T-helper 17 cell (primary cell): ENCODE results near the gene RBBP5. TPM values are rescaled to one million over a fixed set of nuclear protein-coding genes. Genes with fewer than 3 reads are reported as not detected.

Experiments used
- ATAC-seq: fragments of 150-1000 bp; cut with Tn5 transposase; 2 replicates; pipeline ENCODE4 v1.10.0; 2021; ENCODE audit warnings: mild to moderate bottlenecking, moderate library complexity
- DNase-seq, 3 donors: peaks; one replicate each; pipeline versions ENCODE4 v3.0.0 to v3.0.0-alpha.2; 2020 to 2021
- H3K9me3 ChIP-seq: one replicate; pipeline ENCODE4 v1.7.0; 2013; ENCODE audit warnings: low read length, mild to moderate bottlenecking; ENCODE audit not compliant: control insufficient read depth, poor library complexity, severe bottlenecking
- H3K27ac Mint-ChIP-seq: one replicate; pipeline ENCODE4 v1.8.0; 2022; ENCODE audit warnings: mild to moderate bottlenecking, moderate library complexity, mixed read lengths
- H3K27me3 Mint-ChIP-seq: one replicate; pipeline ENCODE4 v1.8.0; 2022; ENCODE audit warnings: mixed read lengths
- H3K36me3 Mint-ChIP-seq: one replicate; pipeline ENCODE4 v1.8.0; 2022; ENCODE audit warnings: low read depth, mixed read lengths
- H3K4me1 Mint-ChIP-seq: one replicate; pipeline ENCODE4 v1.8.0; 2022; ENCODE audit warnings: mild to moderate bottlenecking, mixed read lengths
- H3K4me3 Mint-ChIP-seq: one replicate; pipeline ENCODE4 v1.8.0; 2022; ENCODE audit warnings: mild to moderate bottlenecking, moderate library complexity, mixed read lengths
- total RNA-seq, 4 donors: library from RNA in 2 of 4; stranded (reverse) in 2 of 4; gene quantifications; one replicate each; pipeline ENCODE4 v1.2.3 and lab custom pipeline; 2022 to 2026

The RBBP5 gene
- total RNA-seq, 2 donors from 2014 or later = 13.3 to 15.3 TPM

DNA sequence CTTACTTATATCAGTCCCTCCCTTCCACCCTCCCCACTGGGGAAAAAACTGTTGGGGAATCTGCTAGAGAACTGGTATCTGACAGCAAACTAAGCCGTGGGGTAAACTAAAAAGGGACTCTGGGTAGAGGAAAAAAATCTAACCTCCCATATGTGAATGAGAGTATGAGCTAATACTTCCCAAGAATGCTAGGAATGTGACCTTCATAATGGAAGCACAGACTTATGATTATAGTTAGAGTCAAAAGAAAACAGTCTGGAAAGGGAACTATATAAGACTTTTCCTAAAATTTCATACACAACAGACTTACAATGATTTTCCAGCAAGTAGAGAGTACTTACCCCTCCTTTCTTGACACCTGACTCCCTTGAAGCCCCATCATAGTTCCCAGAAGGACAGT, 23.0 kb upstream of the RBBP5 start:
- ATAC-seq = no peak
- no peaks in the 10 kb centered on the region for H3K27me3 Mint-ChIP-seq
- no peak overlapping the region for H3K27ac Mint-ChIP-seq

DNA sequence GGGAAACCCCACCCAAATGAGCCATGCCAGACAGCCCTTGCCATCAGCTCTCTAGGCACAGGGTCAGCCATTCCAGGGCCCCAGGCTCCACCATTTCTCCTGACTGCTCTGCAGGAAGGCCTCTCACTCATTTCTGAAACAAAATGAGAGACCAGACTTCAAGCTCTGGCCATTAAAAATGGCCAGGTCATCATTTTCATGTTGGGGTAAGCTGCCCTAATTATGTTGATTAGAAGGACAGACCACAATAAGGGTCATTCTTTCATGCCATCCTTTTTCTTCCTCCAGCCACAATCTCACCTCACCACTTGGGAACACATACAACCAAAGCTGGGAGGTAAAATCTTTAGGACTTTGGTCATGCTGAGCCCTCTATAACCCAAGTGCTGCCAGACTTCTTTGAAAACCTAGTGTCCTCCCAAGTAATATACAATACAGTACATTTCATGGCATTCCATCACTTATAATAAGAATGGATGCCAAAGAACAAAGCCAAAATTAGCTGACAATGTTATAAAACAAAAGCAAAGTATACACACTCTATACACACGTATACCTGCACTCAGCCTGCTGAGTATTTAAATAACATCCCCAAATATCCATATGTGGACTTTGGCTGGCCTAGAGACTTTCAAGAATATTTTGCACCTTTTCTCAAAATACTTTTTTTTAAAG, 22.4 kb upstream of the RBBP5 start:
- H3K4me1 Mint-ChIP-seq = peaks cover 5% of the 10 kb centered on the region
- H3K27ac Mint-ChIP-seq = peak overlapping the region; percentile 27

More for the DNA sequence above, 23.0 kb upstream of the RBBP5 start:
- Mint-ChIP-seq H3K36me3 (peaks cover 9% of the 10 kb centered on the region), H3K4me1 (peaks cover 5% of the 10 kb centered on the region), H3K4me3 (no peak overlapping the region)
- no peaks in the 10 kb centered on the region for H3K9me3 ChIP-seq
- DNase-seq = no peak

DNA sequence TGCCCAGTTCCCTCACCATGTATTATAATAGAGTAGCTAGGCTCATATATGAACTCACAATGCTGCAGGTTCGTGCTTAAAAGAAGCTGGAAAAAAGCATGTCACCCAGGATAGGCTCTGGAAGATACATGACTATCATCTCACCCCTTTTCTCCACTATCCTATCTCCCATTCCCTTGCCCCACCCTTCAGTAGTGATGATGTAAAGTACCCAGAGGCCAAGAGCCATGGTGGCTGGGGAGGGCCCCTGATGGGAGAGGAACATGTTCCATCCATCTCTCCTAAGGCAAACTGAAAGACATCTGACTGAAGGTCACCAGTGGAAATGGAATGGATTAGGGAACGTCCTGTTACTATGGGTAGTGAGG, 20.3 kb upstream of the RBBP5 start:
- ATAC-seq (no peak), DNase-seq (no peak)
- H3K9me3 ChIP-seq = no peaks in the 10 kb centered on the region
- H3K4me1 Mint-ChIP-seq = peaks cover 5% of the 10 kb centered on the region
- no peaks in the 10 kb centered on the region for H3K36me3 Mint-ChIP-seq
- H3K27me3 Mint-ChIP-seq = no peaks in the 10 kb centered on the region
- no peak overlapping the region for H3K4me3 Mint-ChIP-seq
- peak overlapping the region; percentile 16 for H3K27ac Mint-ChIP-seq

More for the DNA sequence above, 22.4 kb upstream of the RBBP5 start:
- no peaks in the 10 kb centered on the region for H3K9me3 ChIP-seq
- no peak for DNase-seq
- no peak for ATAC-seq
- Mint-ChIP-seq H3K36me3 (peaks cover 5% of the 10 kb centered on the region), H3K27me3 (no peaks in the 10 kb centered on the region), H3K4me3 (no peak overlapping the region)

DNA sequence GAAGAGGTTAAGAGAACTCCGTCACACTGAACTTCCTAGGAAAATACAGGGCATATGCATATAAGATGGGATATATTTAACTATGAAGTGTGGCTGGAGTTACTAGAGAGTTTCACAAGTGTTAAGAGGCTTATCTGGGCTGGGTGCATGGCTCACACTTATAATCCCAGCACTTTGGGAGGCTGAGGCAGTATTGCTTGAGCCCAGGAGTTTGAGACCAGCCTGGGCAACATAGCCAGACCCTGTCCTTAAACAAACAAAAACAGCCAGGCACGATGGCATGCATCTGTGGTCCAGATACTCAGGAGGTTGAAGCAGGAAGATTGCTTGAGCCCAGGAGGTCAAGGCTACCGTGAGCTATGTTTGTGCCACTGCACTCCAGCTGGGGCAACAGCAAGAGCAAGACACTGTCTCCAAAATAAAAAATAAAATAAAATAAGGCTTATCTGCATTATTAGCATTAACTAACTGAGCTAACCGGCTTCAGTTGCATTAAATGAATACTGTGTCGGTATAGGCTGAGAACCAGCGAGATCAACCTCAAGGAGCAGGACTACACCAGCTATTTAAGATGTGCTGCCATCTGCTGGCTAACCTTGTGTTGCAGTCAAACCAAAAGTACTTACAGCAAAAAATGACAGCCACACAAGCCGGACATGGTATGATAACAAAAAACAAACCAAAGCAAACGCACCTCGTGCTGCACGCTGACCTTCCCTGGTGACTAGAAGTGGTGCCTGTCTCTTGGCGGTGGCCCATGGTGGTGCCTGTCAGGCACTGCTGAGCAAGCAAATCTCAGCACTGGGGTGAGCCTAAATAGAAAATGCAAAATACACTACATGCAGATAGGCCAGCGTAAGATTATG, 19.7 kb upstream of the RBBP5 start:
- no peaks in the 10 kb centered on the region for H3K27me3 Mint-ChIP-seq
- H3K9me3 ChIP-seq = no peaks in the 10 kb centered on the region
- ATAC-seq (peak; percentile 93), DNase-seq (peak; percentile 37 to 61 (median 38))
- H3K36me3 Mint-ChIP-seq = no peaks in the 10 kb centered on the region
- H3K4me3 Mint-ChIP-seq = no peak overlapping the region
- H3K4me1 Mint-ChIP-seq = peaks cover 5% of the 10 kb centered on the region
- peak overlapping the region; percentile 16 for H3K27ac Mint-ChIP-seq

DNA sequence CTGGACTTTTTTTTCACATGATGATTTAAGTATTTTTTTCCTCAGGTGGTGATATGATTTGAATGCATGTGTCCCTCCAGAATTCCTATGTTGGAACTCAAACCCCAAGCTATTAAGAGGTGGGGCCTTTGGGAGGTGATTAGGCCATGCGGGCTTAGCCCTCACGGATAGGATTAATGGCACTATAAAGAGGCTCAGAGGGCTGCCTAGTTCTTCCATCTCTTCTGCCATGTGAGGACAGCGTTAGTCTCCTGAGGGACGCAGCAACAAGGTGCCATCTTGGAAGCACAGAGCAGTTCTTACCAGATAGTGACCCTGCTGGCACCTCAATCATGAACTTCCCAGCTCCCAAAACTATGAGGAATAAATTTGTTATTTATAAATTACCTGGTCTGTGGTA, 18.3 kb upstream of the RBBP5 start:
- H3K27me3 Mint-ChIP-seq = no peaks in the 10 kb centered on the region

DNA sequence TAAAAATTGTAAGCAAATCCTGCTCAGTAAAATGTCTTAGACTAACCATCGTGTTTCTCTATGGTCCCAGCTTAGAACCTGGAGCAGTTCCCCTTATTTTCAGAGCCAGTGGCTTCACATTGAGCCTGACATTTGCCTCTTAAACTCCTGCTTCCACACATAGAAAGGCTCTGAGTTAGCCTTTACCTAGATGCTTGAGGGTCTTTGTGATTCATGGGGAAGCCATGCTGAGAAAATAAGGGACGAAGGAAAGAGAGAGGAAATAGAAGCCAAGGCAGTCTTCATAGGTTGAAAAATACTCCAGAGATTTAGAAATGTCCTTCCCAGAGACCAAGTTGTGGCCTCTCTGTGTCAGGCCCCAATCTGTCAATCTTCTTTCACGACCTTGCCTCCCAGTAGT, 16.1 kb upstream of the RBBP5 start:
- ATAC-seq (no peak), DNase-seq (no peak)
- Mint-ChIP-seq H3K27me3 (no peaks in the 10 kb centered on the region), H3K4me1 (peaks cover 5% of the 10 kb centered on the region), H3K27ac (no peak overlapping the region), H3K36me3 (no peaks in the 10 kb centered on the region), H3K4me3 (no peak overlapping the region)
- no peaks in the 10 kb centered on the region for H3K9me3 ChIP-seq

More for the DNA sequence above, 18.3 kb upstream of the RBBP5 start:
- H3K9me3 ChIP-seq = no peaks in the 10 kb centered on the region
- Mint-ChIP-seq H3K4me1 (peaks cover 5% of the 10 kb centered on the region), H3K36me3 (no peaks in the 10 kb centered on the region), H3K27ac (no peak overlapping the region), H3K4me3 (no peak overlapping the region)
- DNase-seq = no peak
- no peak for ATAC-seq

DNA sequence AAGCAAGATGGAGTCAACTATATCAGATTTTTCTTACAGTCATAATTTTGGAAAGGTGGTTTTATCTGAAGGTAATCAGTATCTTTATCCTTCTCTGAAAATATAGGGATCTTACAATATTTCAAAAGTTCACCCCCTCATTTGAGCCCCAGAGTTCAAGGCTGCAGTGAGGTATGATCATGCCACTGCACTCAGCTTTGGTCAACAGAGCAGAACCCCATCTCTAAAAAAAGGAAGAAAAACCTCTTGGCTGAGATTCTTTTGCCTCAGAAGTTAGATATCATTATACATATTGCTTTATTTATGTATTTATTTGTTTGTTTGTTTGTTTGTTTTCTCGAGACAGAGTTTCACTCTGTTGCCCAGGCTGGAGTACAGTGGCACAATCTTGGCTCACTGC, 11.5 kb upstream of the RBBP5 start:
- DNase-seq = no peak
- Mint-ChIP-seq H3K27ac (no peak overlapping the region), H3K4me3 (no peak overlapping the region), H3K4me1 (no peaks in the 10 kb centered on the region), H3K36me3 (no peaks in the 10 kb centered on the region), H3K27me3 (no peaks in the 10 kb centered on the region)
- no peak for ATAC-seq
- no peaks in the 10 kb centered on the region for H3K9me3 ChIP-seq

DNA sequence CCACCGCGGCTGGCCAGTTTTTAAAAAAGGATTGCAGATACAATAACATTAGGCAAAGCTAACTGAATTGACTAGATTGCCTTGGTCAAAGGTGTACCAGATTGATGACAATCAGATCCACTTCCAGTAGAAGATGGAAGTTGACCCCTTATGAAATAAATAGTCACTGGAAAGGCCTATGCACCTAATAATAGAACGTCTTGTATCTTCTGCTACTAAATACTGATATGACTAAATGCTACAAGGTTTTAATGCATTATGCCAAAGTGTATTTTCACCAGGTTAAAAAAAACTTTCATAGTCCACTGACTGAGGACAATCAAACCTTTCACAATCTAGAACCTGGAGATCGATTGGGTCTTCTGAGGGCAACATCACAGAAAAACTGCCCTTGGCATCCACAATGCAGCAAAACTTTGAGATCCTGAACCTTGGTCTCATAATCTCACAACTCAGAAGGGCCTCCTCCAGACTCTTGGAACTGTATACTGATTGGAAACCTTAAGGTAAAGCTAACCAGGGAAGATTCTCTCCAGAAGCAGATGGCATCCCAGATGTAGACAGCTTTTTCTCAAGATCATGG, 7.8 kb upstream of the RBBP5 start:
- H3K27ac Mint-ChIP-seq = no peak overlapping the region
- H3K27me3 Mint-ChIP-seq = no peaks in the 10 kb centered on the region
- no peak overlapping the region for H3K4me3 Mint-ChIP-seq
- no peaks in the 10 kb centered on the region for H3K9me3 ChIP-seq
- H3K4me1 Mint-ChIP-seq = no peaks in the 10 kb centered on the region
- no peaks in the 10 kb centered on the region for H3K36me3 Mint-ChIP-seq
- ATAC-seq (no peak), DNase-seq (no peak)

DNA sequence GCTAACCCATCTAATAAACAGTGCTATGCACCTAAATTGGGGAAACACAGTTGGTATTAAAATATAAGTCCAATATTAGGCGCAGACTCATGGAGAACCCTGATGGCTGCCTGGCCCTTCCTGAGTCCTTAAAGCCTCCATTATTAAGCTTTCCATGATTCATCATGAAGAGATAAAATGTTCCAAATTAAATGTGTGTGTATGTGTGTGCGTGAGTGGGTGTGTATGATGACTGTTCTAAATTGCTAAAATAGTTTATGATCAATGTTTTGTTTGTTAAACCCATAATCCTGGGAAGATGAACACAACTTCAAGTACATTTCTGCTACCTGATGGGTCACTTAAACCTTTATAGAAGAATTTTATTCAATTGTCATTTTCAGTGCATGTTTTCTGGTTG, 6.3 kb upstream of the RBBP5 start:
- Mint-ChIP-seq H3K36me3 (no peaks in the 10 kb centered on the region), H3K27ac (no peak overlapping the region), H3K4me3 (no peak overlapping the region), H3K4me1 (peaks cover 2% of the 10 kb centered on the region), H3K27me3 (no peaks in the 10 kb centered on the region)
- no peak for ATAC-seq
- no peaks in the 10 kb centered on the region for H3K9me3 ChIP-seq
- DNase-seq = no peak

DNA sequence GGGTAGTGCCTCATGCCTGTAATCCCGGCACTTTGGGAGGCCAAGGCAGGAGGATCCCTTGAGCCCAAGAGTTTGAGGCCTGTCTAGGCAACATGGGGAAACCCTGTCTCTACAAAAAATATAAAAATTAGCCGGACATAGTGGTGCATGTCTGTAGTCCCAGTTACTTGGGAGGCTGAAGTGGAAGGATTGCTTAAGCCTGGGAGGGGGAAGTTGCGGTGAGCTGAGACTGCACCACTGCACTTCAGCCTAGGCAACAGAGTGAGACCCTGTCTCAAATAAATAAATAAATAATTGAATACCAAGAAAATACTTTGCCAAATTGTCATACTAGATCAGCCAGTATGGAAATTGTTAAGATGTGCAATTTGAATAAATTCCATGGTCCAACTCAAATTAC, 5.9 kb upstream of the RBBP5 start:
- Mint-ChIP-seq H3K4me1 (peaks cover 2% of the 10 kb centered on the region), H3K27me3 (no peaks in the 10 kb centered on the region), H3K27ac (no peak overlapping the region), H3K36me3 (no peaks in the 10 kb centered on the region), H3K4me3 (no peak overlapping the region)
- DNase-seq (no peak), ATAC-seq (no peak)
- no peaks in the 10 kb centered on the region for H3K9me3 ChIP-seq

DNA sequence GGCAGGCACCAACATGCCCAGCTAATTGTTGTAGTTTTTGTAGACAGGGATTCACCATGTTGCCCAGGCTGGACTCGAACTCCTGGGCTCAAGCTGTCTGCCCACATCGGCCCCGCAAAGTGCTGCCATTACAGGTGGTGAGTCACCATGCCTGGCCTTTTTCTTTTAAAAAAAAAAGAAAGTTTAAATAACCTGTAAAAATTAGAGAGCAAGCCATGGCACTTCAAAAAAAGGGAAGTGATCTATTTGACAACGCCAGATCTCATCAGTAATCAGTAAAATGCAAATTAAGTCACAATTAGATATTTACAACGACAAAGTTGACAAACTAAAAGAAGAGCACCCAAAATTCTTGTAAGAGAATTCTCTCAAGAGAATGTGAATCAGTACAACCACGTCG, 2.9 kb upstream of the RBBP5 start:
- H3K27ac Mint-ChIP-seq = peak overlapping the region; percentile 63
- H3K4me1 Mint-ChIP-seq = peaks cover 27% of the 10 kb centered on the region
- no peaks in the 10 kb centered on the region for H3K27me3 Mint-ChIP-seq
- H3K36me3 Mint-ChIP-seq = peaks cover 10% of the 10 kb centered on the region
- H3K4me3 Mint-ChIP-seq = no peak overlapping the region
- ATAC-seq (no peak), DNase-seq (no peak)
- H3K9me3 ChIP-seq = no peaks in the 10 kb centered on the region

DNA sequence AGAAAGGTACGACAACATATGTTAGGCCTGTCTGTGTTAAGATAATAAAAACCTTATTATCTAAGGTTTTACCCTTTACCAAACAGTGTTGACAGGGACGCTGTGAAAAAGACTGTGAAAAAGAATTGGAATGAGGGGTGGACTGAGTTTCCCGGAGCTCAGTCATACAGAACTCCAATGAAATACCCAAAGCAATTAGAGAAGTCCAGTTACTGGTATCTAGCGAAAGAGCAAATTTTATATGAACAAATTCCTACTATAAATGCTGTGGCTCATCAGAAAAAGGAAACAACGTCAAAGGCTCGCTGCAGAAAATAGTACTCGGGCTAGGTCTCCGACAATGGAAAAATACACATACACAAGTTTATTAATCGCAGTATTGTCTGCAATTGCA, 708 bp upstream of the RBBP5 start:
- peaks cover 36% of the 10 kb centered on the region for H3K4me1 Mint-ChIP-seq
- peaks cover 13% of the 10 kb centered on the region for H3K36me3 Mint-ChIP-seq
- DNase-seq (no peak), ATAC-seq (no peak)
- H3K4me3 Mint-ChIP-seq = peak overlapping the region; percentile 100
- no peaks in the 10 kb centered on the region for H3K27me3 Mint-ChIP-seq
- H3K27ac Mint-ChIP-seq = peak overlapping the region; percentile 100
- no peaks in the 10 kb centered on the region for H3K9me3 ChIP-seq

DNA sequence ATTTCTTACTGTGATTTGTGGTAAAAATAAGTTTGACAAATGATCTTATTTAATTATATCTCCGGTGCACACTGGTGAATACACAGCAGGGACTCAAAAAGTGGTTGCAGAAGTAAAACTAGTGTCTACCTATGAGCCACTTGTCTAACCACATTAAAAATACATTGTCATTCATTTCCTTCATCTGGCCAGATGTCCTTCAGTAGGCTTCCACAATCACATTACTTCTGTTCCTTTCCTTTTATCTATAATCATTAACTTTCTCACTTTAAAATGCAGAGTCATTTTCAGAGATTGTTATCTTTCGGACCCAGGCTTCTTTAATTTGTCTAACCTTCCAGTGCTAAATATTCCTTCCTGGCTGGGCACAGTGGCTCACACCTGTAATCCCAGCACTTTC, 3.0 kb downstream of the RBBP5 start:
- Mint-ChIP-seq H3K27ac (peak overlapping the region; percentile 100), H3K27me3 (no peaks in the 10 kb centered on the region), H3K4me1 (peaks cover 38% of the 10 kb centered on the region), H3K4me3 (peak overlapping the region; percentile 15), H3K36me3 (peaks cover 16% of the 10 kb centered on the region)
- ATAC-seq = no peak
- no peaks in the 10 kb centered on the region for H3K9me3 ChIP-seq
- no peak for DNase-seq
